Measurements from ENCODE around the gene GJC1.
A peak's percentile ranks its signal among the peaks of the same experiment; 100 is the strongest.

Gene GJC1

DNA sequence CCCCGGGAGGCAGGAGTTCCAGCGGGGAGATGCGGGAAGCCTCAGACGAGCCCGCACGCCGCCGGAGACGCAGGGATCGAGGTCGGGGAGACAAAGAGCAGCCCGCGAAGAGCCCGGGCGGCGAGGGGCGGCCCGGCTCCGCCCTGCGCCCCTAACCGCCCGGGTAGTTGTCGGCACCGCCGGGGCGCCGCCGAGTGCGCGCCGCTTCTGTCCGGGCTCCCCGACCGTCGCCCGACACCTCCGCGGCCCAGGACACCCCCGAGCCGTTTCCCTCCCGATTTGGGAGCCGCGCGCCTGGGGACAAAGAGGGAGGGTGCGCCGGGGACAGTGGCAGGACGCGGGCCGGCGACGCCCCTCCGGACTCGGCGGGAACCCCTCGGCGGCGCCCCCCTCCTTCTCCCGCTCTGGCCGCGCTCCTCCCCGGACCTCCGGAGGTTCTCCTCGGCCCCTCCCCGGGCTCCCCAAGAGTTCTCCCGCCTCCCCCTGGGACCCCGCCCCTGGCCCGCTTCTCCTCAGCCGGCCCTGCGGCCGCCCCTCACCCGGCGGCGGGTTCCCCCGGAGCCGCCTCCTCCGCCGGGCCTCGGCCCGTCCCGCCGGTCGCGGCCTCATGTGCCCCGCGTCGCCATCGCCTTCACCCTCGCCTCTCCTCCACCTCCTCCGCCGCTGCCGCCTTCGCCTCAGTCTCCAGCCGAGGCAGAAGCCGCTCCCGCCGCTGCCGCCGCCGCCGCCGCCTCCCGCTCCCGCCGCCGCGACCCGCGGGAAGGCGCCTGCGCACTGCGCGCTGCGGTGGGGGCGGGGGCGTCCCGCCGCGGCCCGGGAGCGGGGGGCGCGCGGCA is at the start of gene GJC1:
Gene GJC1 (minus strand): TSS at position 765 of the 836 bp plus-strand sequence. CDS start 24,470 bp downstream, outside the sequence.
- DNase-seq (ENCODE audit: extremely low read depth, low read depth): no peak
- TF ChIP-seq, protein P1, sequence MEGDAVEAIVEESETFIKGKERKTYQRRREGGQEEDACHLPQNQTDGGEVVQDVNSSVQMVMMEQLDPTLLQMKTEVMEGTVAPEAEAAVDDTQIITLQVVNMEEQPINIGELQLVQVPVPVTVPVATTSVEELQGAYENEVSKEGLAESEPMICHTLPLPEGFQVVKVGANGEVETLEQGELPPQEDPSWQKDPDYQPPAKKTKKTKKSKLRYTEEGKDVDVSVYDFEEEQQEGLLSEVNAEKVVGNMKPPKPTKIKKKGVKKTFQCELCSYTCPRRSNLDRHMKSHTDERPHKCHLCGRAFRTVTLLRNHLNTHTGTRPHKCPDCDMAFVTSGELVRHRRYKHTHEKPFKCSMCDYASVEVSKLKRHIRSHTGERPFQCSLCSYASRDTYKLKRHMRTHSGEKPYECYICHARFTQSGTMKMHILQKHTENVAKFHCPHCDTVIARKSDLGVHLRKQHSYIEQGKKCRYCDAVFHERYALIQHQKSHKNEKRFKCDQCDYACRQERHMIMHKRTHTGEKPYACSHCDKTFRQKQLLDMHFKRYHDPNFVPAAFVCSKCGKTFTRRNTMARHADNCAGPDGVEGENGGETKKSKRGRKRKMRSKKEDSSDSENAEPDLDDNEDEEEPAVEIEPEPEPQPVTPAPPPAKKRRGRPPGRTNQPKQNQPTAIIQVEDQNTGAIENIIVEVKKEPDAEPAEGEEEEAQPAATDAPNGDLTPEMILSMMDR (IDR thresholded peaks at IDR 0.05; ENCODE audit: low read depth, low read length): no peak

DNA sequence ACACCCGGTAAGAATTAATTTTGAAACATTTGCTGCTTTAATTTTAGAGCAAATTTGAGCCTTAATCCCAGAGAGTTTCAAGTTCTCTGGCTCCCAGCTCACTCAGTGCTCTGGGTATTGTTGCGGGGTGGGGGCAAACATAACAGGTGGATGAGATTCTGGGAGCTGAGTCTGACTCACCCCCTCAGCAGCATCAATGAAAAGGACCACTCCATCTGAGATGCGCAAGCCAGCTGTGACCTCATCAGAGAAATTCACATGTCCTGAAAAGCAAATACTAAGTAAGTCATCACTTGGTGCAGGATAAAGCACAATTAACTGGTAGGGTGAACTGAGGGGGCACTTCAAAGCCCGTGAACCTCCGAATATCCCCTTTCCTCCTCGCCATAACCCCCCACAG is 49.3 kb upstream of the GJC1 start:
- TF ChIP-seq, protein P1 (IDR thresholded peaks at IDR 0.05; ENCODE audit: low read depth, low read length): no peak
- DNase-seq (ENCODE audit: extremely low read depth, low read depth): no peak

DNA sequence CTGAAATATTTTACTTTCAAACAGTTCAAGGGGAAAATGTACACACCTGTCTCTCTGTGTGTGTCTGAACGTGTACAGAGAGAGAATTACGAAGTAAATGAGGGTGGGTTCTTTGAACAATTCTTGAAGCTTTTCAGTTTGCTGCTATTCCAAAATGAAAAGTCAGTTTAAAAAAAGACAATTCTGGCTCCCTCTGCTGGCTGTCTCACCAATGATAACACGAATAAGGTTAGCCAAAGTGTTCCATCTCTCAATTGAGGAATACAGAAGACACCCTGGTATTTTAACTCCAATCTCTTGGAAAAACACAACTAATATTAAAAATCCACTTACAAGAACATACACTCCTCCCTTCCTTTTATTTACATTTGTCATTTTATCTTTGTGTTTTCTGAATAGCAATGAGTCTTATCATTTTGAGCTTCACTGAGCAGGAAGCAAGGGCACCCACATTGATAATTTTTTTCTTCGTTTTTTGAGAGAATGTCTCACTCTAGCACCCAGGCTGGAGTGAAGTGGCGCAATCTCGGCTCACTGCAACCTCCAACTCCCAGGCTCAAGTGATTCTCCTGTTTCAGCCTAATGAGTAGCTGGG is 48.6 kb upstream of the GJC1 start:
- TF ChIP-seq, protein P1 (IDR thresholded peaks at IDR 0.05; ENCODE audit: low read depth, low read length): peak; percentile 61
- DNase-seq (ENCODE audit: extremely low read depth, low read depth): no peak

DNA sequence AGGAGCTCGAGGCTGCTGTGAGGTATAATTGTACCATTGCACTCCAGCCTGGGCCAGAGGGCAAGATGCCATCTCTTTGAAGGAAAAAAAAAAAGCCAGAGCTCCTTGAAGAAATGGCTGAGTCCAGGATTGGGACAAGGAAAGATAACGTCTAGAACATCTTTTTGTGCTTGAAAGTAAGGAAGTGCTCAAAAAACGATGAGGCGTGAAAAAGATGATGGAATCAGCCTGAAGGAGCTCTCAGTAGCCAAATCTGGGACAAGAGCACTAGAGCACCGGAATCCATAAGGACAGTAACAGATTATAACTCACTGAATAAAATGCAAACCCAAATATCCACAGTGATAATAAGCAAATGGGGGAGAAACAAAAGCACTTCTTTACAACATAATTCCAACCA is 47.0 kb upstream of the GJC1 start:
- TF ChIP-seq, protein P1 (IDR thresholded peaks at IDR 0.05; ENCODE audit: low read depth, low read length): no peak
- DNase-seq (ENCODE audit: extremely low read depth, low read depth): no peak

DNA sequence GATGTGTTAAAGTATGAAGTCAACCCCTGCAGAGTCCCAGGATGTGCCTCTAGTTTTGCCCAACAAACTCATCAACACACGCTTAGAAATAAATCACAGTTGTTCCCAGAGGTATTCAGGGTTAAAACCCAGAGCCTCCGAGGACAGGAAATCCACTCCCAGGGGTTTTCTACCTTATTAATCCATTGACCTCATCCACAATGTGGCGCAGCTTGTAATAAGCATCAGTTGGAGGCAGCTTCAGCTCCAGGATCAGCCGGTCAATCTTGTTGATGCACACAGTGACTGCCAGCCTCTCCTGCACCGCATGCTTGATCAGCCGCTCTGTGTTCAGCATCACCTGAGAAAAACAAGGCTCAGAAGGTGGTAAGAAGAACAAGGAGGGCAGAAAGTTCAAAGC is 45.7 kb upstream of the GJC1 start:
- TF ChIP-seq, protein P1 (IDR thresholded peaks at IDR 0.05; ENCODE audit: low read depth, low read length): no peak
- DNase-seq (ENCODE audit: extremely low read depth, low read depth): no peak

DNA sequence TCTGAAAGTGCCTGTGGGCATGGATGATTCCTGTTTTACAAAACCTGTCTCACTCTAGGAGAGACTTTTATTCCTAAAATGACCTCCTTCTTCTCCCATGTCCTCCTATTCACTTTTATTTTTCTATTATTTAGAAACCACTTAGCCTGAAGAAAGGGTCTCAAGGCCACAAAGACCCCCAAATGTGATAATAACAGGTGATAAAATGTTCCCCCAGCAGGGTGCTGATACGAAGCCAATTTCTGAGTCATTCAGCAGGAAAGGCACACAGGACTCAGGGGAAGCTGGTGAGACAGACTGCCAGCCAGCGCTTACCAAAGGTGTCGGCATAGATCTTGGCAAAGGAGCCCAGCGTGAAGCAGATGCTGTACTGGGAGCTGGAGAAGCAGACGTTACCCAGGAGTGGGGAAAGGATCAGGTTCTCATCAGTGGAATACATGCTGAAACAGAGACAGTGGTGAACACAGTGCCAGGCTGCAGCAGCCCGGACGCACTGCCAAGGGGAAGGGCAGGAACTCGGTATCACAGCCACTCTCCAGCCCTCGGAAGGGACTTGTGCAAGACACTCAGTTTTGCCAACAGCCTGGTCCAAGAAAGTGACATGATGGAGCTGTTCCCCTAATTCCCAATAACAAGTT is 42.2 kb upstream of the GJC1 start:
- TF ChIP-seq, protein P1 (IDR thresholded peaks at IDR 0.05; ENCODE audit: low read depth, low read length): no peak

DNA sequence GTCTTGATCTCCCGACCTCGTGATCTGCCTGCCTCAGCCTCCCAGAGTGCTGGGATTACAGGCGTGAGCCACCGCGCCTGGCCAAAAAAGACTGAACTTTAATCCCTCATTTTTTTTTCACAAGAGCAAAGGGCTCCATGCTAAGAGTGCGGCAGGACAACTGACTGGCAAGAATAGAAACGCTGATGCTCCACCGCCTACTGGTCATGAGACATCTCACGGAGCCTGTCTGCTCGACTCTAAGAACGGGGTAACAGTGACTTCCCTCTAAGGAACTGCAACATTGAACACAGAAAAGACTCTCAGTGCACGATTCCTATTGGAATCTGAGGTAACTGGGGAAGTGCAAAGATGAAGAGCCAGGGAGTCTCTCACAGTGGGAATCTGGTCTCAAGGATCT is 41.5 kb upstream of the GJC1 start:
- DNase-seq (ENCODE audit: extremely low read depth, low read depth): no peak
- TF ChIP-seq, protein P1 (IDR thresholded peaks at IDR 0.05; ENCODE audit: low read depth, low read length): no peak

More for the DNA sequence above, 42.2 kb upstream of the GJC1 start:
- DNase-seq (ENCODE audit: extremely low read depth, low read depth): no peak

Data from AG09319 (cell line).